H1 (cell line): ENCODE results near the gene PKP1. TPM values are rescaled to one million over a fixed set of nuclear protein-coding genes. Genes with fewer than 3 reads are reported as not detected.

Source experiments
- HDAC2 ChIP-seq, 2 experiments: fragments of 300-600 bp in 1 of 2; sonication (generic) in 1 of 2; IDR thresholded peaks; 2 replicates each; pipeline ENCODE4 v1.6.1; 2011 to 2012; ENCODE audit warnings: low read depth in 2 of 2, low read length in 2 of 2, mild to moderate bottlenecking in 2 of 2, moderate library complexity in 2 of 2, borderline replicate concordance in 1 of 2, inconsistent platforms in 1 of 2
- polyA plus RNA-seq, 7 experiments: library from polyadenylated mRNA; depleted of rRNA in 3 of 7; stranded (reverse) in 5 of 7; unstranded in 2 of 7; fragments of >200 nt in 5 of 7; fragments of 200-250 nt in 2 of 7; gene quantifications; 1 replicate in 5 of 7; 2 replicates in 1 of 7; 4 replicates in 1 of 7; pipeline versions ENCODE4 v1.2.1 to v1.2.3, GENCODE V29; 2011 to 2013; ENCODE audit warnings: missing spikeins in 2 of 7, mixed read lengths in 2 of 7
- total RNA-seq: library from RNA; stranded (reverse); fragmentation: NEBNext Ultra II Directional; extraction: Animal tissue kit (Norgen Biotek cat#: 25700); gene quantifications from 2 replicates; pipeline ENCODE4 v1.2.1, GENCODE V29; 2021

The PKP1 gene
- total and polyA plus RNA-seq, 2 of the 8 experiments (the other 6 are each of a cell fraction or from before 2014, with no cell fraction given), result 0.21 to 0.95 TPM

DNA sequence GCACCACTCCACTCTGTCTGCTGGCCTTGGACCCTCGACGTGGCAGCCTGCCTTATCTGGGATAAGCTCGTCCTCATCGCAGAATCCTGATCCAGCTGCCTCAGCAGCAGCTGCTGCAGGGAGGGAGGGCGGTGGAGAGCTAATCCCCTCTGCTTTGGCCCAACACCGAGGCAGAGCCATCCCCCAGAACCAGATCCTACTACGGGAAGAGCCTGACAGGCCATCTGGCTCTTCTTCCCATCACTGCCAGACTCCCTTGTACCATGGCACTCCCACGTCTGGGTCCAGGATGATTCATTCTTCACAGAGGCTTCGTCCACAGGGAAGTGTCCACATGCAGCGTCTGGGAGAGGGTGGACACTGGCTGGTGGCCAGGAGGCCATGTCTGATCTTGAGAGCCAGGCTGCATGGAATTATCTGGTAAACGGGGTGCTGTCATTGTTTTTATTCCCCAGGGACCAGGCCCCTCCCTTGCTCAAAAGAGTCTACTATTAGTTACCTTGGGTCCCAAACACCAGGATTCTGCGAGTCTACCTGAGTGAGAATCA, 14.6 kb upstream of the PKP1 start (continued):
- TF ChIP-seq HDAC2 (IDR thresholded peaks at IDR 0.05; ENCODE audit: borderline replicate concordance in 1 of 2, low read depth in 2 of 2, low read length in 2 of 2), result no peak
